SK-N-SH treated with all-trans-retinoic acid at 6 μM for 48 hours (cell line): ENCODE data around the gene HYCC1.

Source experiments
- BACH2 ChIP-seq: fragments of 250-450 bp; sonication (Bioruptor Pico); IDR thresholded peaks from 2 replicates; pipeline ENCODE4 v1.9.0; 2021; ENCODE audit warnings: mild to moderate bottlenecking, borderline replicate concordance
- GLIS3 ChIP-seq: fragments of 250-450 bp; sonication (Bioruptor Pico); IDR thresholded peaks from 2 replicates; pipeline ENCODE4 v1.5.0; 2020; ENCODE audit warnings: mild to moderate bottlenecking, moderate library complexity
- ISL1 ChIP-seq: fragments of 250-450 bp; sonication (Bioruptor Pico); IDR thresholded peaks from 2 replicates; pipeline ENCODE4 v2.1.2; 2022; ENCODE audit warnings: mild to moderate bottlenecking, moderate library complexity
- PATZ1 ChIP-seq: fragments of 250-450 bp; sonication (Bioruptor Pico); IDR thresholded peaks from 2 replicates; pipeline ENCODE4 v1.8.0; 2020; ENCODE audit warnings: mild to moderate bottlenecking, moderate library complexity, borderline replicate concordance
- RARB ChIP-seq: fragments of 250-450 bp; sonication (Bioruptor Pico); IDR thresholded peaks from 2 replicates; pipeline ENCODE4 v1.8.0; 2021; ENCODE audit warnings: mild to moderate bottlenecking, moderate library complexity
- SNAI2 ChIP-seq: fragments of 250-450 bp; sonication (Bioruptor Pico); IDR thresholded peaks from 2 replicates; pipeline ENCODE4 v1.5.0; 2020; ENCODE audit warnings: mild to moderate bottlenecking, moderate library complexity
- ZFP30 ChIP-seq: fragments of 450-650 bp; formaldehyde crosslinking; IDR thresholded peaks from 2 replicates; pipeline ENCODE4 v1.5.0; 2022; ENCODE audit warnings: mild to moderate bottlenecking, moderate library complexity
- ZNF565 ChIP-seq: fragments of 450-650 bp; formaldehyde crosslinking; conservative IDR thresholded peaks from 2 replicates; pipeline ENCODE4 v1.5.0; 2020; ENCODE audit warnings: low read depth, mild to moderate bottlenecking, moderate library complexity

GRCh38 chr7:23004247-23004520, 9.7 kb downstream of the HYCC1 start:
- no peak for TF ChIP-seq GLIS3 (CRISPR knock-in tag)
- no peak for TF ChIP-seq SNAI2 (CRISPR knock-in tag)
- no peak for TF ChIP-seq ISL1 (CRISPR knock-in tag)
- no peak for TF ChIP-seq BACH2 (CRISPR knock-in tag)
- no peak for TF ChIP-seq PATZ1
- TF ChIP-seq ZNF565 (CRISPR knock-in tag) = no peak
- TF ChIP-seq ZFP30 = no peak
- TF ChIP-seq RARB (CRISPR knock-in tag) = no peak
